Activated CD4-positive, alpha-beta T cell treated with anti-CD3 and anti-CD28 coated beads, Interleukin-2, amount 10 ng/mL, durations not matched to agents 7 days and 5 days (primary cell): ENCODE results near the gene MTX2. TPM values are rescaled to one million over a fixed set of nuclear protein-coding genes. Genes with fewer than 3 reads are reported as not detected.

Experiments
- CTCF ChIA-PET: fragments of 350-600 bp; sonication (Branson Sonifier 250); formaldehyde crosslinking; loops from one replicate; lab custom pipeline; 2021; ENCODE audit warnings: antibody characterized with exemption; lab: Charles Lee
- POLR2A ChIA-PET: fragments of 350-600 bp; sonication (Branson Sonifier 250); formaldehyde crosslinking; loops from one replicate; lab custom pipeline; 2021; ENCODE audit warnings: antibody characterized with exemption; lab: Charles Lee
- DNase-seq: peaks from one replicate; pipeline ENCODE4 v3.0.0-alpha.2; 2020
- H3K27ac Mint-ChIP-seq: one replicate; pipeline ENCODE4 v1.8.0; 2021; ENCODE audit warnings: mild to moderate bottlenecking, moderate library complexity, mixed read lengths
- H3K27me3 Mint-ChIP-seq: one replicate; pipeline ENCODE4 v1.8.0; 2021; ENCODE audit warnings: mixed read lengths
- H3K36me3 Mint-ChIP-seq: one replicate; pipeline ENCODE4 v1.8.0; 2021; ENCODE audit warnings: low read depth, mixed read lengths
- H3K4me1 Mint-ChIP-seq: one replicate; pipeline ENCODE4 v1.8.0; 2021; ENCODE audit warnings: mixed read lengths
- H3K4me3 Mint-ChIP-seq: one replicate; pipeline ENCODE4 v1.8.0; 2021; ENCODE audit warnings: mild to moderate bottlenecking, moderate library complexity, mixed read lengths
- H3K9me3 Mint-ChIP-seq: one replicate; pipeline ENCODE4 v1.8.0; 2021; ENCODE audit warnings: mixed read lengths
- total RNA-seq, 2 experiments: library from RNA; stranded (reverse); gene quantifications; one replicate each; pipeline ENCODE4 v1.2.3, GENCODE V29; 2021

The MTX2 gene
- total RNA-seq = 10 to 100 TPM; 11.2 to 13.2 TPM

DNA sequence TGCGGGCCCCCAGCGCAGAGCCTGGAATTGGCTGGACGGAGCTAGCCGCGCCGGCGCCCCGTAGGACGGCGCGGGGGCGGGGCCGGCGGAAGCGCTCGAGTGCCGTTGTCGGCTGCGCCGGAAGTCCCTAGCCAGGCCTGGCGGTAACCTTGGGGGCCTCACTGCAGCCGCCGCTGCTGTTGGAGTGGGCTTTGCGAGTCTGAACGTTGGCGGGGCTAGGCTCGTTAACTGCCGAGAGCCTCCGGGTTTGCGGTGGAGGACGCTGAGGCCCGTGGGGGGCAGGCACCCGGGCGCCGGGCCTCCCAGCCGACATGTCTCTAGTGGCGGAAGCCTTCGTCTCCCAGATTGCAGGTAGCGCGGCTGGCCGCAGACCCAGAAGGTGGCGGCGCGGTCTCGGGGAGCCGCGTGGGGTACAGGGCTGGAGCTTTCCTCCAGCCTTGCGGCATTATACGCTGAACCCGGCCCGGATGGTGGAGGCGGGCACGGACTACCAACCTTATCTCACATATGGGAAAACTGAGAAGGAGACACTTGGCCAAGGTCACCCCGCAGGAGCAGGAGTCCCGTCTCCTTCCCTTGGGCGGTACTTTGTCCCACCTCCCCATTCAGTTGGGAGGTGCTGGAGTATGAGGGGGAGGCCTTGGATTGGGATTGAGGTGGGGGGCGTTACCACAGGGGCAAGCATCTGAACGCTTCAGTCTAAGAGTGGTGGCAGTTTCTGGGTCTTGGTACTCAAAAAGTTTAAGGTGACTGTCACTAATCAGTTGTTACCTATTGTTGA lies at the start of gene MTX2:
MTX2 (plus strand) TSS at position 124 of the 781 bp plus-strand sequence; CDS start at position 312, 188 bp downstream.
- Mint-ChIP-seq H3K27ac (peak within 1 kb of the TSS; percentile 96), H3K27me3 (peaks cover 9% of the 10 kb centered on the region), H3K4me1 (peaks cover 23% of the 10 kb centered on the region), H3K4me3 (peak within 1 kb of the TSS; percentile 99), H3K36me3 (peaks cover 4% of the 10 kb centered on the region), H3K9me3 (no peaks in the 10 kb centered on the region)
- DNase-seq = peak; percentile 72
- POLR2A ChIA-PET = no interaction called here
- CTCF ChIA-PET = interaction anchor here (1.0 kb wide), 1 partner anchor 32 kb away, joined by 5 read pairs; no protein-coding TSS in a partner anchor

DNA sequence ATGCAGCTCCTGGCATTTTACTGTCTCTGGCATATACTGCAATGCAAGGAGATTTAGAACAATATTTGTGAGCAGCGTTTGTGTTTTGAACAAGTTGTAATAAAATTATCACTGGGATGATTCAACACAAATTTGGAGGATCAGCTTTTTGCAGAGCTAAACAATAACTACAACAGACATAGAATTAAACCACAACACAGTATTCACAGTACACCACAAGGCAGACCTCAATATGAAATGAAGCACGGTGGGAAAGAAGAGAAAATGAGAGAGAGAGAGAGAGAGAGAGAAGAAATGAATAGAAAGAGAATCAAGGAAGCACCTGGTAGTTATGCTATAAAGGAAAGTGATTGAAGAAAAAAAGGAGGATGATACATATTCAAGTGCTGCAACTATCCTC lies 41.4 kb upstream of the MTX2 start:
- no peak overlapping the region for H3K4me3 Mint-ChIP-seq
- CTCF ChIA-PET = no interaction called here
- H3K9me3 Mint-ChIP-seq = peaks cover 2% of the 10 kb centered on the region
- POLR2A ChIA-PET = no interaction called here
- no peaks in the 10 kb centered on the region for H3K4me1 Mint-ChIP-seq
- H3K27ac Mint-ChIP-seq = no peak overlapping the region
- H3K27me3 Mint-ChIP-seq = peaks cover 15% of the 10 kb centered on the region
- DNase-seq = no peak
- H3K36me3 Mint-ChIP-seq = no peaks in the 10 kb centered on the region

DNA sequence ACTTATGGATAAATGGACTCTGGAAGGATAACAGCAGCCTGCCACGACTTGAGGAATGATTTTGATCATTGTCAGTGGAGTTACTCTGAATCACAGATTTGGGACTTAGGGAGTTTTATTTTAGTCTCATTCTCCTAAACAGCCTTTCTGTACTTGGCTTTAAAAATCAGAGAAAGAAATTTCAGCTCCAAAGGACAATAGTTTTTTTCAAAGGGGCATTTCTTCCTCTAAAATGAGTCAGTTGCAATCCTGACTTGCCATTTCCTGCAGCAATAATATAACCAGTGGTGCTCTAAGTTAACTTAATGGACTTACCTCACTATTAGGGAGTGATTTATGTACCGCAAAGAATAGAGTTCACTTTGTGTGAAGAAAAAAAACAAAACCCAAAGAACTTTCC lies 35.1 kb upstream of the MTX2 start:
- Mint-ChIP-seq H3K9me3 (no peaks in the 10 kb centered on the region), H3K27me3 (peaks cover 29% of the 10 kb centered on the region), H3K4me1 (no peaks in the 10 kb centered on the region), H3K27ac (no peak overlapping the region), H3K36me3 (no peaks in the 10 kb centered on the region), H3K4me3 (no peak overlapping the region)
- DNase-seq = no peak
- ChIA-PET POLR2A (no interaction called here), CTCF (no interaction called here)

DNA sequence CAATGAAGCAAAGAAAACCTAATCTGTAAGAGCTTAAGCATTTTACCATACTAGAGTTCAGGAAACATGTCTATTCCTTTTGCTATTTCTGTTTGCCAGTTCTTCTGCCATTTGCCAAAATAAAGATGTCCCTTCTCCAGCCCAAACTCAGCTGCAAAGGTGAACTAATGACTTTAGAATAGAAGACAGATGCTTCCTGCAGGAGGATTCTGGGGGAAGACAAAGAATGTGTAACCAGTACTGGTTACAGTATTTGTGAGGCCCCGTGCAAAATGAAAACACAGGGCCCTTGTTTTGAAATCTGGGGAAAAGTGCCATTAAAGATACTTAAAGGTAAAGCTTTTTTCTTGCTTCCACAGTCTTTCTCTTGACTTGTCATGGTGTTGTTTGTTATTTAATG lies 34.3 kb upstream of the MTX2 start:
- no peaks in the 10 kb centered on the region for H3K36me3 Mint-ChIP-seq
- H3K27me3 Mint-ChIP-seq = peaks cover 35% of the 10 kb centered on the region
- H3K4me1 Mint-ChIP-seq = no peaks in the 10 kb centered on the region
- CTCF ChIA-PET = interaction anchor here (0.6 kb wide), 1 partner anchor 1058 kb away, joined by 5 read pairs; no protein-coding TSS in a partner anchor
- H3K4me3 Mint-ChIP-seq = no peak overlapping the region
- no peaks in the 10 kb centered on the region for H3K9me3 Mint-ChIP-seq
- DNase-seq = no peak
- POLR2A ChIA-PET = no interaction called here
- H3K27ac Mint-ChIP-seq = no peak overlapping the region

DNA sequence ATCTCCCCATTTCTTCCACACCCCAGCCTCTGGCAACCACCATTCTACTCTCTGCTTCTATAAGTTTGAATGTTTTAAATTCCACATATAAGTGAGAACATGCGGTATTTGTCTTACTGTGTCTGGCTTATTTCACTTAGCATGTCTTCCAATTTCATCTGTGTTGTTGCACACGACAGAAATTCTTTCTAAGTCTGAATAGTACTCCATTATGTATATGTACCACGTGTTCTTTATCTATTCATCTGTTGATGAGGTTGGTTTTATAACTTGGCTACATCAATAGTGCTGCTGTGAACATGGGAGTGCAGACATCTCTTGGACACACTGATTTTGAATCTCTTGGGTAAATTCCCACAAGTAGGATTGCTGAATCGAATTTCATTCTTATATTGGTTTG lies 31.8 kb upstream of the MTX2 start:
- no peak for DNase-seq
- H3K9me3 Mint-ChIP-seq = no peaks in the 10 kb centered on the region
- no peaks in the 10 kb centered on the region for H3K36me3 Mint-ChIP-seq
- ChIA-PET CTCF (no interaction called here), POLR2A (no interaction called here)
- no peaks in the 10 kb centered on the region for H3K4me1 Mint-ChIP-seq
- no peak overlapping the region for H3K27ac Mint-ChIP-seq
- H3K4me3 Mint-ChIP-seq = no peak overlapping the region
- peaks cover 35% of the 10 kb centered on the region for H3K27me3 Mint-ChIP-seq

DNA sequence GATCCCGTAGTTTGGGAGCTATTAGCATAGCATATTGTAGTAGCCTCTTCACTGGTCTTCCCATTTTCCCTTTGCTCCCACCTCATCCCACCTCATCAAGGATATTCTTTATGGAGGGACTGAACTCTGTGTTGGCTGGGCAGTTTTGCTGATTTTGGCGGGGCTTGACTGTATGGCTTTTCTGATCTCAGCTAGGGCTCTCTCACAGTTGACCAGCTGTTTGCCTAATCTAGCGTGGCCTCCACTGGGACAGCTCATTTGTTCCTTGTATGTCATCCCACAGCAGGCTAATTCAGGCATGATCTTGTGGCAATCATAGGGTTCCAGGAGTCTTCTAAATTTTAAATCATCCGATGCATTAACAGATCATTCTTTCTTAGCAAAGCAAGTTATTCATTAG lies 30.2 kb upstream of the MTX2 start:
- Mint-ChIP-seq H3K36me3 (no peaks in the 10 kb centered on the region), H3K9me3 (no peaks in the 10 kb centered on the region), H3K4me3 (no peak overlapping the region), H3K27ac (no peak overlapping the region), H3K4me1 (no peaks in the 10 kb centered on the region), H3K27me3 (peaks cover 31% of the 10 kb centered on the region)
- POLR2A ChIA-PET = no interaction called here
- no peak for DNase-seq
- CTCF ChIA-PET = no interaction called here

DNA sequence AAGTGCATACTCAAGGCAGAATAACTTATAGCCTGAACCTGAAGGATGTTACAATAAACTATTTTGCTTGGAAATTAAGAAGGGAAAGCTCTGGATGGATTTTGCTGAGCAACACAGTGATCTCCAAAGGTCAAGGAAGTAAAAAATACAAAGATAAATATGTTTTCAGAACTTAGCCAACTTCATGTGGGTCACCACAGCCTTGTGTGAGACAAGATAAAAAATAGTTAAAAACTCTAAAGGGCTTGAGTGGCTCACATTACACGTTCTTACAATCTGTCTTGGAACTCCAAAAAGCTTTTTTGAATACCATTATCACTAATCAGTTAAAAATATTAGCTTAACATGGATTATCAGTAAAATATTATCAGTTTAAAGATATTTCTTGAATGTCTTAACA lies 28.9 kb upstream of the MTX2 start:
- Mint-ChIP-seq H3K9me3 (no peaks in the 10 kb centered on the region), H3K4me1 (no peaks in the 10 kb centered on the region), H3K36me3 (no peaks in the 10 kb centered on the region), H3K27me3 (peaks cover 22% of the 10 kb centered on the region), H3K4me3 (no peak overlapping the region), H3K27ac (no peak overlapping the region)
- ChIA-PET CTCF (interaction anchor here (0.6 kb wide), 1 partner anchor 1112 kb away, joined by 3 read pairs; no protein-coding TSS in a partner anchor), POLR2A (no interaction called here)
- no peak for DNase-seq

DNA sequence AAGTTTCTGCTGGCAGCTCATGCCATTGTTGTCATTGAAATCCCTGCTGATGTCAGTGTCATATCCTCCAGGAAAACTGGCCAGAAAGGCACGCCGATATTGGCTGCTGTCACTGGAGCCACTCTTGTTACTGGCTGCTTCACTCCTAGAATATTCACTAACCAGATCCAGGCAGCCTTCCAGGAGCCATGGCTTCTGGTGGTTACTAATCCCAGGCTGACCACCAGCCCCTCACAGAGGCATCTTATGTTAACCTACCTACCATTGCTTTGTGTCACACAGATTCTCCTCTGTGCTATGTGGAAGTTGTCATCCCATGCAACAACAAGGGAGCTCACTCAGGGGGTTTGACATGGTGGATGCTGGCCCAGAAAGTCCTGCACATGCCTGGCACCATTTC lies 27.0 kb upstream of the MTX2 start:
- Mint-ChIP-seq H3K9me3 (no peaks in the 10 kb centered on the region), H3K36me3 (no peaks in the 10 kb centered on the region), H3K4me1 (no peaks in the 10 kb centered on the region), H3K27ac (no peak overlapping the region), H3K27me3 (peaks cover 17% of the 10 kb centered on the region), H3K4me3 (no peak overlapping the region)
- ChIA-PET CTCF (no interaction called here), POLR2A (no interaction called here)
- DNase-seq = no peak

DNA sequence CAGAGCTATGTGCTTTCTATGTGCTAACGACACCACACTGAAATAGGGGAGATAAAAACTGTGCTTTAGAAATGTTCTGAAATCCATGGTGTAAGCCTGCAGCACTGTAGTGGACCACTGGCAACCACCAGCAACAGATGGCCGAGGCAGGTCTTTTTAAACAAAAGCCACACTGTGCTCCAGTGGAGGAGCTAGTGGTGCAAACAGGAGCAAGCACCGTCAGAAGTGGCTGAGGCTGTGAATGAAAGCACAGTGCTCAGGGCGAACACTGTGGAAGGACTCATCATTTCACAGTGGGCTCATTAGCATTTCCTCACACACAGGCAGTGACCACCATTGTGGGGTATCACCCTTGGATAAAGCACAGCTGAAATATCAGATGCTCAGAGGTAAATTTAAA lies 22.9 kb upstream of the MTX2 start:
- Mint-ChIP-seq H3K9me3 (no peaks in the 10 kb centered on the region), H3K4me3 (no peak overlapping the region), H3K4me1 (no peaks in the 10 kb centered on the region), H3K27ac (no peak overlapping the region), H3K36me3 (no peaks in the 10 kb centered on the region), H3K27me3 (peaks cover 27% of the 10 kb centered on the region)
- POLR2A ChIA-PET = no interaction called here
- CTCF ChIA-PET = no interaction called here
- no peak for DNase-seq

DNA sequence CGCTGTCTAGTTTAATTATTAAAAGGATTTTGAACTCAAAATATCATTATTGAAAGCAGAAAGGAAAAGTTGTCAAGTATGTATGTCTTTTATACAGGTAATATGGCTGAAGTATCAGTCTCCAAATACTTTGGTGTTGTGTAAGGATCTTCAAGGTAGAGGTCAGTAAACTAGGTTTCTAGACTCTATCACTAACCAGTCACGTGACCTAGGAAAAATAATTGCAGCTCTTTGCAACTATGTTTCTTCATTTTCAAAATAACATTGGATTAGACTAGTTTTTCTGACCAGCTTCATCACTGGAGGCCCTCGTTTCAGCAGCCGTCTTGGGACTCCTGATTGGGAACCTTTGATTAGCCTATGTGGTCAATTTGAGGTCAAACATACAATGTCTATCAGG lies 21.4 kb upstream of the MTX2 start:
- Mint-ChIP-seq H3K27ac (no peak overlapping the region), H3K4me1 (no peaks in the 10 kb centered on the region), H3K4me3 (no peak overlapping the region), H3K36me3 (no peaks in the 10 kb centered on the region), H3K27me3 (peaks cover 31% of the 10 kb centered on the region), H3K9me3 (no peaks in the 10 kb centered on the region)
- ChIA-PET POLR2A (interaction anchor here (0.7 kb wide), 1 partner anchor 203 kb away, joined by 3 read pairs; no protein-coding TSS in a partner anchor), CTCF (no interaction called here)
- DNase-seq = no peak

DNA sequence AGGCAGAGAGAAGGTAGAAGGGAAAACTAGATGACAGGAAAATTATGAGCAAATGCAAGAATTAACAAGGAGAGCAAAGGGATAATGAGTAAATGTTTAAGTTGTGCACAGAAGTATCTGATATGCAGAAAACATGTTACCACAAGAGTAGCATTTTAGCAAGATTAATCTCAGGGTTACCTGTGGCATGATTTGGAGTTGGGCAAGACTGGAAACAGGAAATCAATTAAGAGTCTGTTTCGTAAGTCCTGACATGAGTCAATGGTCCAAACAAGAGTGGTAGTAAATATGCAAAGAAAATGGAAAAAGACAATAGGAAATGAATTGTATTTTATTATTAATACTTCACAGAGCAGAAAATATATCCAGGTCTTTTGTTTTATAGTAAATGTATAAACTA lies 17.3 kb upstream of the MTX2 start:
- CTCF ChIA-PET = no interaction called here
- peaks cover 29% of the 10 kb centered on the region for H3K27me3 Mint-ChIP-seq
- no peaks in the 10 kb centered on the region for H3K9me3 Mint-ChIP-seq
- no peaks in the 10 kb centered on the region for H3K36me3 Mint-ChIP-seq
- H3K4me3 Mint-ChIP-seq = no peak overlapping the region
- no peak for DNase-seq
- POLR2A ChIA-PET = no interaction called here
- no peaks in the 10 kb centered on the region for H3K4me1 Mint-ChIP-seq
- no peak overlapping the region for H3K27ac Mint-ChIP-seq

DNA sequence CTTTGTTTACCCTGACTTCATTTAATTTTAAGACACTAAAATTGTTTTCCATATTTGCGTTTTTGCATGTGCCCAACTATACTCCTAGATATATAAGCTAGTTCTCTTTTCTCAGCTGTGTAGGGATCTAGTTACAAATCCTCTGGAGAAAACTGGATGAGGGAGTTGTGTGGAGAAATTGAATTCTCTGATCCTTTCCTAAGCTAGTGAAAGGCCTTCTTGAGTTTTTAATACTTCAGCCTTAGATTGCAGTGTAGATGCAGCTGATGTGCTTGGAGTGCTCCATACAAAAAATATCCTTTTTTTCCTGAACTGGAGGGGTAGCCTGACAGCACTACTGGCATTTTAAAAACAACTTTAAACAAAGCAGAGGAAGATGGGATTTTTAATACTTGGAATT lies 8.6 kb upstream of the MTX2 start:
- no peaks in the 10 kb centered on the region for H3K36me3 Mint-ChIP-seq
- H3K27ac Mint-ChIP-seq = no peak overlapping the region
- no peaks in the 10 kb centered on the region for H3K4me1 Mint-ChIP-seq
- POLR2A ChIA-PET = no interaction called here
- no peak overlapping the region for H3K4me3 Mint-ChIP-seq
- peaks cover 11% of the 10 kb centered on the region for H3K27me3 Mint-ChIP-seq
- no peaks in the 10 kb centered on the region for H3K9me3 Mint-ChIP-seq
- no peak for DNase-seq
- CTCF ChIA-PET = no interaction called here

DNA sequence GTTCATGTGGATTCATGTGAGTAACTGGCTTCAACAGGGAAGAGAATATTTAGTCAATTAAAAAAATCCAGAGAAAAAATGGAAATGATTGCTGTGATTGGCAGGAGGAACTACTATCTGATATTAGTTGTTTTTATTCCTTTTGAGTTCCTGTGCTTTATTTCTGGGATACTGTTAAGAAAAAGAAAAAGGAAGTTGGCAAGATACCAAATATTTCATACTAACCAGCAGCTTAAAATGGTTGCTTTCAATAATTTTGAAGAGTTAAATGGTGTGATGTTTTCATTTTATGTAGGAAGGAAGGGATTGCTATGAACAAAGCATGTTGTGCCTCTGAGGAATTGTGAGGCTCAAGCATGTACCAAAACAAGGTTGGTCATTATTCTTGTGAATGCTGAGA lies 8.1 kb upstream of the MTX2 start:
- CTCF ChIA-PET = no interaction called here
- no peaks in the 10 kb centered on the region for H3K4me1 Mint-ChIP-seq
- H3K4me3 Mint-ChIP-seq = no peak overlapping the region

DNA sequence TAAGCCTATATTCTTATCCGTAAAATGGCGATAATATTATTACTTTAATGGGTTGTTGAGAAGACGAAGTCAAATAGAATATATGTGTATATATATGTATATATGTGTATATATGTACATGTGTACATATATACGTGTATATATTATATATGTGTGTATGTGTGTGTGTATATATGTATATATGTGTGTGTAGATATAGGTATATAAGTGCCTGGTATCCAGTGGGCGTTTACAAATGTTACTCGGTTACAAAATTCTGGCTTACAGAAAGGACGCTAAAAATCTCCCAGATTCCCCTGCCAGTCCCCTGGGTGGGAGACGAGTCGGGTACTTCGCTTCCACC lies 295 bp upstream of the MTX2 start:
- no peak for DNase-seq
- H3K4me1 Mint-ChIP-seq = peaks cover 23% of the 10 kb centered on the region
- peak overlapping the region; percentile 99 for H3K4me3 Mint-ChIP-seq
- H3K9me3 Mint-ChIP-seq = no peaks in the 10 kb centered on the region
- peak overlapping the region; percentile 96 for H3K27ac Mint-ChIP-seq
- ChIA-PET POLR2A (no interaction called here), CTCF (interaction anchor here (1.0 kb wide), 1 partner anchor 32 kb away, joined by 5 read pairs; no protein-coding TSS in a partner anchor)
- peaks cover 10% of the 10 kb centered on the region for H3K27me3 Mint-ChIP-seq
- peaks cover 4% of the 10 kb centered on the region for H3K36me3 Mint-ChIP-seq

More for the DNA sequence above, 8.1 kb upstream of the MTX2 start:
- Mint-ChIP-seq H3K27me3 (peaks cover 11% of the 10 kb centered on the region), H3K9me3 (no peaks in the 10 kb centered on the region), H3K36me3 (no peaks in the 10 kb centered on the region), H3K27ac (no peak overlapping the region)
- no peak for DNase-seq
- POLR2A ChIA-PET = no interaction called here
